ENCODE measurements around the gene RDH11. TPM values are rescaled to one million over a fixed set of nuclear protein-coding genes. Genes with fewer than 3 reads are reported as not detected.
"Not testable (repeated sequence)": the region's sequence is repeated elsewhere in the genome, so short reads cannot be mapped to it uniquely, and the experiment has no call there.

The RDH11 gene
- total RNA-seq, 1 experiment from 2014 or later = 126 TPM

DNA sequence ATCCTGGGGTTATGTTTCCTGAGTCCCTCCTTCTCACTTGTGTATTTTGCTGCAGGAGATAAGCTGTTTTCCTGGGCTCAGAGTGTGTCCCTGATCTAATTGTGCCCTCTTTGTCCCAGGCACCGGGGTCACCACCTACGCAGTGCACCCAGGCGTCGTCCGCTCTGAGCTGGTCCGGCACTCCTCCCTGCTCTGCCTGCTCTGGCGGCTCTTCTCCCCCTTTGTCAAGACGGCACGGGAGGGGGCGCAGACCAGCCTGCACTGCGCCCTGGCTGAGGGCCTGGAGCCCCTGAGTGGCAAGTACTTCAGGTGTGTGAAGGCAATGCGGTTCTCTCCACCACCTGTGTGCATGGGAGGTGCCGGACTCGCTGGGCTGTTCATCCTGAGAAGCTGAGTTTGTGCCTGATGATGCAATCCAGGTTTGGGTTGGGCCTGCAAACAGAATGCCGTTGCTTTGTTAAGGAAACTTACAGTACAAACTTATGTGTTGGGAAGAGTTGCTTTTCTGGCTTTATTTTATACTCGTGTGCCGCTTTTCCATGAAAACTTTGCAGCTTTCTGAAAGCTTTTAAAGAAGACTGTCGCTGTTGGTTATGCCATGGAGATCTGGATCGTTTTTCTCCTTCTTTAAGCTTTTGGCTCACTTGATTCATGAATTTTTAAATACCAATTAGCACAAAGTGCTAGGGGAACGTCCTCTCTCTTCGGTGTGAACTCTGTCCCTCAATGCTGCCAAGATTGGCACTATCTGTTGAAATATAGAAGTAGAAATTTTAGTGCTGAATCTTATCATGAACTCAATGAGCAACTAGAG is 33.7 kb upstream of the RDH11 start:
- Histone ChIP-seq H3K27me3 (ENCODE audit: low read length) (no peaks in the 10 kb centered on the region), H3K9me2 (replicated peaks; ENCODE audit: insufficient read depth, low read length) (no peaks in the 10 kb centered on the region), H4K20me1 (ENCODE audit: insufficient read depth, low read depth, low read length) (no peaks in the 10 kb centered on the region), H3K36me3 (ENCODE audit: insufficient read depth, low read length) (no peaks in the 10 kb centered on the region), H2AFZ (ENCODE audit: low read length) (no peak overlapping the region), H3K79me2 (ENCODE audit: low read length) (no peaks in the 10 kb centered on the region), H3K4me2 (ENCODE audit: low read depth, low read length, poor library complexity, severe bottlenecking) (no peak overlapping the region), H3K4me1 (ENCODE audit: low read length) (no peaks in the 10 kb centered on the region), H3K9me3 (ENCODE audit: low read length) (no peaks in the 10 kb centered on the region), H3K27ac (ENCODE audit: low read length) (no peak overlapping the region), H3K4me3 (ENCODE audit: low read length) (no peak overlapping the region), H3K9ac (ENCODE audit: low read length) (no peak overlapping the region)
- no peak for DNase-seq

- Histone ChIP-seq H3K79me2 (ENCODE audit: low read length) (no peaks in the 10 kb centered on the region), H3K27ac (ENCODE audit: low read length) (no peak overlapping the region), H3K4me3 (ENCODE audit: low read length) (no peak overlapping the region)
Measured at GRCh38 chr14:67728258-67728657, 32.7 kb upstream of the RDH11 start.

GRCh38 chr14:67727361-67727760 is 31.8 kb upstream of the RDH11 start:
- H2AFZ ChIP-seq (ENCODE audit: low read length) = no peak overlapping the region
- DNase-seq = no peak
- H3K9me3 ChIP-seq (ENCODE audit: low read length) = no peaks in the 10 kb centered on the region
- no peaks in the 10 kb centered on the region for H3K9me2 ChIP-seq (replicated peaks; ENCODE audit: insufficient read depth, low read length)
- H3K4me3 ChIP-seq (ENCODE audit: low read length) = no peak overlapping the region
- H3K36me3 ChIP-seq (ENCODE audit: insufficient read depth, low read length) = no peaks in the 10 kb centered on the region
- no peaks in the 10 kb centered on the region for H4K20me1 ChIP-seq (ENCODE audit: insufficient read depth, low read depth, low read length)
- H3K27me3 ChIP-seq (ENCODE audit: low read length) = no peaks in the 10 kb centered on the region
- no peaks in the 10 kb centered on the region; the same call in 1 of the 2 replicates for H3K4me1 ChIP-seq (ENCODE audit: low read length)
- no peaks in the 10 kb centered on the region for H3K79me2 ChIP-seq (ENCODE audit: low read length)
- no peak overlapping the region for H3K4me2 ChIP-seq (ENCODE audit: low read depth, low read length, poor library complexity, severe bottlenecking)
- H3K27ac ChIP-seq (ENCODE audit: low read length) = no peak overlapping the region
- no peak overlapping the region for H3K9ac ChIP-seq (ENCODE audit: low read length)

More at GRCh38 chr14:67728258-67728657, 32.7 kb upstream of the RDH11 start:
- DNase-seq = no peak
- Histone ChIP-seq H3K4me2 (ENCODE audit: low read depth, low read length, poor library complexity, severe bottlenecking) (no peak overlapping the region), H2AFZ (ENCODE audit: low read length) (no peak overlapping the region), H3K9me2 (replicated peaks; ENCODE audit: insufficient read depth, low read length) (no peaks in the 10 kb centered on the region), H4K20me1 (ENCODE audit: insufficient read depth, low read depth, low read length) (no peaks in the 10 kb centered on the region), H3K9ac (ENCODE audit: low read length) (no peak overlapping the region), H3K4me1 (ENCODE audit: low read length) (no peaks in the 10 kb centered on the region), H3K27me3 (ENCODE audit: low read length) (no peaks in the 10 kb centered on the region), H3K36me3 (ENCODE audit: insufficient read depth, low read length) (no peaks in the 10 kb centered on the region), H3K9me3 (ENCODE audit: low read length) (no peaks in the 10 kb centered on the region)

DNA sequence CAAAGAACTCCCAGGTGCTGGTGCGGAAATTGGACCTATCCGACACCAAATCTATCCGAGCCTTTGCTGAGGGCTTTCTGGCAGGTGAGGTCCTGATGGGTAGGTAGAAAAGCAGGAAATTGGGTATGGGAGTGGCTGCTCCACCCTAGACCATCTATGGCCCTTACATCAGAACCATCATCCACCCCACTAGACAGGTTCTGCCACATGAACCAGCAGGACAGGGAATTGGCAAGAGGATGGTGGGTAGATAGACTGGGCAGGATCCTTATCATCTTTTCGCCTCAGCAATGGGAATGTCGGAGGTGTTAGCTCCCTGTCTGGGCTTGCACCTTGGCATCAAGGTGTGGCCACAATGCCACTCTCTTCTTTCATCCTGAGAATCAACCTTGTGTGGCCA is 29.6 kb upstream of the RDH11 start:
- Histone ChIP-seq H2AFZ (ENCODE audit: low read length) (no peak overlapping the region), H3K4me1 (ENCODE audit: low read length) (peaks cover 4% of the 10 kb centered on the region), H3K79me2 (ENCODE audit: low read length) (no peaks in the 10 kb centered on the region), H3K9me3 (ENCODE audit: low read length) (no peaks in the 10 kb centered on the region), H3K4me2 (ENCODE audit: low read depth, low read length, poor library complexity, severe bottlenecking) (no peak overlapping the region), H4K20me1 (ENCODE audit: insufficient read depth, low read depth, low read length) (no peaks in the 10 kb centered on the region), H3K4me3 (ENCODE audit: low read length) (no peak overlapping the region), H3K27ac (ENCODE audit: low read length) (no peak overlapping the region), H3K27me3 (ENCODE audit: low read length) (no peaks in the 10 kb centered on the region), H3K9ac (ENCODE audit: low read length) (no peak overlapping the region), H3K36me3 (ENCODE audit: insufficient read depth, low read length) (no peaks in the 10 kb centered on the region), H3K9me2 (replicated peaks; ENCODE audit: insufficient read depth, low read length) (no peaks in the 10 kb centered on the region)
- no peak for DNase-seq

GRCh38 chr14:67722293-67722692 is 26.7 kb upstream of the RDH11 start:
- peak overlapping the region; percentile 2; the same call in 1 of the 2 replicates for H2AFZ ChIP-seq (ENCODE audit: low read length)
- H3K79me2 ChIP-seq (ENCODE audit: low read length) = no peaks in the 10 kb centered on the region
- DNase-seq = peak; percentile 46
- no peak overlapping the region for H3K27ac ChIP-seq (ENCODE audit: low read length)
- H4K20me1 ChIP-seq (ENCODE audit: insufficient read depth, low read depth, low read length) = no peaks in the 10 kb centered on the region
- no peaks in the 10 kb centered on the region for H3K27me3 ChIP-seq (ENCODE audit: low read length)
- no peak overlapping the region for H3K9ac ChIP-seq (ENCODE audit: low read length)
- no peaks in the 10 kb centered on the region for H3K9me2 ChIP-seq (replicated peaks; ENCODE audit: insufficient read depth, low read length)
- H3K9me3 ChIP-seq (ENCODE audit: low read length) = no peaks in the 10 kb centered on the region
- H3K4me1 ChIP-seq (ENCODE audit: low read length) = peaks cover 8% of the 10 kb centered on the region
- H3K4me3 ChIP-seq (ENCODE audit: low read length) = no peak overlapping the region
- H3K4me2 ChIP-seq (ENCODE audit: low read depth, low read length, poor library complexity, severe bottlenecking) = peak overlapping the region; percentile 20
- no peaks in the 10 kb centered on the region for H3K36me3 ChIP-seq (ENCODE audit: insufficient read depth, low read length)

- no peak for DNase-seq
- Histone ChIP-seq H3K79me2 (ENCODE audit: low read length) (no peaks in the 10 kb centered on the region), H4K20me1 (ENCODE audit: insufficient read depth, low read depth, low read length) (no peaks in the 10 kb centered on the region), H3K4me2 (ENCODE audit: low read depth, low read length, poor library complexity, severe bottlenecking) (peak overlapping the region; percentile 20), H3K4me3 (ENCODE audit: low read length) (no peak overlapping the region), H2AFZ (ENCODE audit: low read length) (no peak overlapping the region), H3K4me1 (ENCODE audit: low read length) (peaks cover 8% of the 10 kb centered on the region), H3K27ac (ENCODE audit: low read length) (no peak overlapping the region), H3K27me3 (ENCODE audit: low read length) (no peaks in the 10 kb centered on the region), H3K9me2 (replicated peaks; ENCODE audit: insufficient read depth, low read length) (no peaks in the 10 kb centered on the region), H3K9ac (ENCODE audit: low read length) (no peak overlapping the region), H3K36me3 (ENCODE audit: insufficient read depth, low read length) (no peaks in the 10 kb centered on the region), H3K9me3 (ENCODE audit: low read length) (no peaks in the 10 kb centered on the region)
Measured at GRCh38 chr14:67721875-67722274, 26.3 kb upstream of the RDH11 start.

GRCh38 chr14:67719866-67720265 is 24.3 kb upstream of the RDH11 start:
- no peak overlapping the region for H3K4me2 ChIP-seq (ENCODE audit: low read depth, low read length, poor library complexity, severe bottlenecking)
- H3K36me3 ChIP-seq (ENCODE audit: insufficient read depth, low read length) = no peaks in the 10 kb centered on the region
- no peaks in the 10 kb centered on the region for H3K27me3 ChIP-seq (ENCODE audit: low read length)
- H3K79me2 ChIP-seq (ENCODE audit: low read length) = no peaks in the 10 kb centered on the region
- H3K9me3 ChIP-seq (ENCODE audit: low read length) = no peaks in the 10 kb centered on the region
- DNase-seq = no peak
- no peak overlapping the region for H3K4me3 ChIP-seq (ENCODE audit: low read length)
- H3K9me2 ChIP-seq (replicated peaks; ENCODE audit: insufficient read depth, low read length) = no peaks in the 10 kb centered on the region
- H3K4me1 ChIP-seq (ENCODE audit: low read length) = peaks cover 8% of the 10 kb centered on the region
- no peak overlapping the region for H3K9ac ChIP-seq (ENCODE audit: low read length)
- no peak overlapping the region for H2AFZ ChIP-seq (ENCODE audit: low read length)
- H3K27ac ChIP-seq (ENCODE audit: low read length) = no peak overlapping the region
- H4K20me1 ChIP-seq (ENCODE audit: insufficient read depth, low read depth, low read length) = no peaks in the 10 kb centered on the region

DNA sequence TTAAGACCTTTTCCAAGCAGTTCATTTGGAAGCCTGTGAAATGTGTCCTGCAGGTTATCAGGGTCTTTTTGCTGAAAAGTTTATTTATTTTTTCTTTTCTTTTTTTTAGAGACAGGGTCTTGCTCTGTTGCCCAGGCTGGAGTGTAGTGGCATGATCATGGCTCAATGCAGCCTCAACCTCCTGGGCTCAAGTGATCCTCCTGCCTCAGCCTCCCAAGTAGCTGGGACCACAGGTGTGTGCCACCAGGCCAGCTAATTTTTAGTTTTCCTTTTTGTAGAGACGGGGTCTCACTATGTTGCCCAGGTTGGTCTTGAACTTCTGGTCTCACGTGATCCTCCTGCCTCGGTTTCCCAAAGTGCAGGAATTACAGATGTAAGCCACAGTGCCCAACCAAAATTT is 23.8 kb upstream of the RDH11 start:
- H3K36me3 ChIP-seq (ENCODE audit: insufficient read depth, low read length); H2AFZ ChIP-seq (ENCODE audit: low read length): not testable (repeated sequence)

More for the DNA sequence above, 23.8 kb upstream of the RDH11 start:
- H3K4me2 ChIP-seq (ENCODE audit: low read depth, low read length, poor library complexity, severe bottlenecking); DNase-seq; H3K4me3 ChIP-seq (ENCODE audit: low read length); H3K9me3 ChIP-seq (ENCODE audit: low read length); H3K4me1 ChIP-seq (ENCODE audit: low read length); H4K20me1 ChIP-seq (ENCODE audit: insufficient read depth, low read depth, low read length); H3K27ac ChIP-seq (ENCODE audit: low read length); H3K9me2 ChIP-seq (replicated peaks; ENCODE audit: insufficient read depth, low read length); H3K79me2 ChIP-seq (ENCODE audit: low read length); H3K27me3 ChIP-seq (ENCODE audit: low read length); H3K9ac ChIP-seq (ENCODE audit: low read length): not testable (repeated sequence)

Measured in Karpas-422 (cell line).